HepG2 (cell line): ENCODE results near the gene TATDN3. TPM values are rescaled to one million over a fixed set of nuclear protein-coding genes. Genes with fewer than 3 reads are reported as not detected.
A peak's percentile ranks its signal among the peaks of the same experiment; 100 is the strongest.

ENCODE experiments used
- CSRNP2 ChIP-seq: sonication (generic); formaldehyde crosslinking; conservative IDR thresholded peaks from 2 replicates; pipeline ENCODE4 v1.8.0; 2022; ENCODE audit warnings: low read depth, missing genetic modification reagents
- EED ChIP-seq: sonication (generic); formaldehyde crosslinking; IDR thresholded peaks from 2 replicates; pipeline ENCODE4 v1.5.0; 2020; ENCODE audit warnings: mild to moderate bottlenecking, missing genetic modification reagents
- ETV6 ChIP-seq: sonication (generic); formaldehyde crosslinking; conservative IDR thresholded peaks from 2 replicates; pipeline ENCODE4 v1.4.0; 2020; ENCODE audit warnings: missing genetic modification reagents
- GATA4 ChIP-seq: sonication (generic); IDR thresholded peaks from 2 replicates; pipeline ENCODE4 v1.6.1; 2016; ENCODE audit warnings: antibody characterized with exemption, low read depth, borderline replicate concordance
- GPN1 ChIP-seq: sonication (generic); formaldehyde crosslinking; IDR thresholded peaks from 2 replicates; pipeline ENCODE4 v1.5.1; 2020; ENCODE audit warnings: missing genetic modification reagents, borderline replicate concordance
- HNRNPK ChIP-seq: fragments of 200-400 bp; formaldehyde crosslinking; IDR thresholded peaks from 2 replicates; pipeline ENCODE4 v1.6.1; 2018; ENCODE audit warnings: low read length, low read depth, moderate library complexity, mild to moderate bottlenecking; ENCODE audit not compliant: poor library complexity, severe bottlenecking
- MBD4 ChIP-seq: IDR thresholded peaks from 2 replicates; pipeline ENCODE4 v1.6.1; 2012; ENCODE audit warnings: low read length, inconsistent platforms, borderline replicate concordance
- NFIC ChIP-seq: IDR thresholded peaks from 2 replicates; pipeline ENCODE4 v1.6.1; 2012; ENCODE audit warnings: mild to moderate bottlenecking, low read length, inconsistent platforms
- NPAS2 ChIP-seq: sonication (generic); formaldehyde crosslinking; IDR thresholded peaks from 2 replicates; pipeline ENCODE4 v1.8.0; 2022; ENCODE audit warnings: mild to moderate bottlenecking, missing genetic modification reagents, borderline replicate concordance
- NR2C2 ChIP-seq: sonication (generic); formaldehyde crosslinking; IDR thresholded peaks from 2 replicates; pipeline ENCODE4 v1.4.0; 2020; ENCODE audit warnings: missing genetic modification reagents, mild to moderate bottlenecking, moderate library complexity, borderline replicate concordance
- PLRG1 ChIP-seq: fragments of 450-650 bp; conservative IDR thresholded peaks from 2 replicates; pipeline ENCODE4 v1.6.1; 2016
- POLR2G ChIP-seq: fragments of 200-400 bp; formaldehyde crosslinking; IDR thresholded peaks from 2 replicates; pipeline ENCODE4 v1.6.1; 2018; ENCODE audit warnings: mild to moderate bottlenecking, low read depth, low read length, moderate library complexity
- SMAD3 ChIP-seq: sonication (generic); formaldehyde crosslinking; IDR thresholded peaks from 2 replicates; pipeline ENCODE4 v1.4.0; 2020; ENCODE audit warnings: missing genetic modification reagents
- SMAD9 ChIP-seq: sonication (generic); formaldehyde crosslinking; IDR thresholded peaks from 2 replicates; pipeline ENCODE4 v1.5.1; 2020; ENCODE audit warnings: mild to moderate bottlenecking, missing genetic modification reagents
- TARDBP ChIP-seq: sonication (generic); formaldehyde crosslinking; IDR thresholded peaks from 2 replicates; pipeline ENCODE4 v1.8.0; 2022; ENCODE audit warnings: mild to moderate bottlenecking, missing genetic modification reagents
- ZBTB7A ChIP-seq: sonication (generic); formaldehyde crosslinking; IDR thresholded peaks from 2 replicates; pipeline ENCODE4 v1.8.0; 2022; ENCODE audit warnings: mild to moderate bottlenecking, missing genetic modification reagents
- ZNF230 ChIP-seq: sonication (generic); formaldehyde crosslinking; IDR thresholded peaks from 2 replicates; pipeline ENCODE4 v1.4.0; 2020; ENCODE audit warnings: mild to moderate bottlenecking, missing genetic modification reagents
- ZNF235 ChIP-seq: sonication (generic); formaldehyde crosslinking; IDR thresholded peaks from 2 replicates; pipeline ENCODE4 v1.8.1; 2023; ENCODE audit warnings: mild to moderate bottlenecking, missing genetic modification reagents, borderline replicate concordance
- ZNF264 ChIP-seq: sonication (generic); formaldehyde crosslinking; IDR thresholded peaks from 2 replicates; pipeline ENCODE4 v1.4.0; 2020; ENCODE audit warnings: missing genetic modification reagents
- ZNF329 ChIP-seq: sonication (generic); formaldehyde crosslinking; IDR thresholded peaks from 2 replicates; pipeline ENCODE4 v1.9.0; 2021; ENCODE audit warnings: low read depth, mild to moderate bottlenecking, missing genetic modification reagents
- ZNF547 ChIP-seq: sonication (generic); formaldehyde crosslinking; IDR thresholded peaks from 2 replicates; pipeline ENCODE4 v1.5.1; 2020; ENCODE audit warnings: mild to moderate bottlenecking, missing genetic modification reagents
- ZNF562 ChIP-seq: sonication (generic); formaldehyde crosslinking; IDR thresholded peaks from 2 replicates; pipeline ENCODE4 v1.8.0; 2022; ENCODE audit warnings: missing genetic modification reagents, borderline replicate concordance
- ZNF773 ChIP-seq: sonication (generic); formaldehyde crosslinking; IDR thresholded peaks from 2 replicates; pipeline ENCODE4 v1.4.0; 2020; ENCODE audit warnings: missing genetic modification reagents, borderline replicate concordance
- polyA plus RNA-seq, 8 experiments: library from polyadenylated mRNA; depleted of rRNA in 3 of 8; stranded (reverse) in 7 of 8; unstranded in 1 of 8; fragments of >200 nt; fragmentation: Illumina TruSeq in 4 of 8; extraction: Trizol in 4 of 8; gene quantifications; 2 replicates each; pipeline versions ENCODE4 v1.2.1 to v1.2.3, GENCODE V29; 2011 to 2016; ENCODE audit warnings: low read depth in 4 of 8, missing spikeins in 1 of 8, mixed read lengths in 1 of 8; ENCODE audit not compliant: insufficient read depth in 1 of 8
- total RNA-seq, 5 experiments: library from RNA; depleted of rRNA; stranded (reverse); fragments of >200 nt; fragmentation: Illumina TruSeq; extraction: Trizol; gene quantifications; 2 replicates each; pipeline ENCODE4 v1.2.3, GENCODE V29; 2016; ENCODE audit warnings: low read depth in 1 of 5
- TF ChIP-seq, protein P1 (sequence below): sonication (generic); formaldehyde crosslinking; IDR thresholded peaks from 2 replicates; pipeline ENCODE4 v1.8.0; 2022; ENCODE audit warnings: mild to moderate bottlenecking, missing genetic modification reagents, moderate library complexity
- TF ChIP-seq, protein P2 (sequence below): IDR thresholded peaks from 2 replicates; pipeline ENCODE4 v1.6.1; 2016
- TF ChIP-seq, protein P3 (sequence below): sonication (generic); formaldehyde crosslinking; IDR thresholded peaks from 2 replicates; pipeline ENCODE4 v1.4.0; 2020; ENCODE audit warnings: missing genetic modification reagents

The TATDN3 gene
- total and polyA plus RNA-seq, 2 of the 13 experiments (the other 11 are each of a cell fraction or from before 2014, with no cell fraction given), result 7.3 to 8.6 TPM

GRCh38 chr1:212816567-212817278, 25.0 kb downstream of the TATDN3 start (continued):
- TF ChIP-seq ZNF329 (CRISPR knock-in tag), result no peak
- TF ChIP-seq PLRG1, result no peak
- no peak for TF ChIP-seq ZNF773 (CRISPR knock-in tag)
- TF ChIP-seq GATA4, result no peak
- no peak for TF ChIP-seq ZNF230 (CRISPR knock-in tag)
- TF ChIP-seq HNRNPK, result no peak
- no peak for TF ChIP-seq GPN1 (CRISPR knock-in tag)
- no peak for TF ChIP-seq MBD4
- no peak for TF ChIP-seq ETV6
- no peak for TF ChIP-seq POLR2G
- no peak for TF ChIP-seq ZNF235 (CRISPR knock-in tag)
- peak; percentile 69; the same call in 1 of the 2 replicates for TF ChIP-seq SMAD3 (CRISPR knock-in tag)
- TF ChIP-seq ZNF264 (CRISPR knock-in tag), result no peak
- TF ChIP-seq CSRNP2 (CRISPR knock-in tag), result no peak
- no peak for TF ChIP-seq ZBTB7A (CRISPR knock-in tag)
- TF ChIP-seq, protein P1, sequence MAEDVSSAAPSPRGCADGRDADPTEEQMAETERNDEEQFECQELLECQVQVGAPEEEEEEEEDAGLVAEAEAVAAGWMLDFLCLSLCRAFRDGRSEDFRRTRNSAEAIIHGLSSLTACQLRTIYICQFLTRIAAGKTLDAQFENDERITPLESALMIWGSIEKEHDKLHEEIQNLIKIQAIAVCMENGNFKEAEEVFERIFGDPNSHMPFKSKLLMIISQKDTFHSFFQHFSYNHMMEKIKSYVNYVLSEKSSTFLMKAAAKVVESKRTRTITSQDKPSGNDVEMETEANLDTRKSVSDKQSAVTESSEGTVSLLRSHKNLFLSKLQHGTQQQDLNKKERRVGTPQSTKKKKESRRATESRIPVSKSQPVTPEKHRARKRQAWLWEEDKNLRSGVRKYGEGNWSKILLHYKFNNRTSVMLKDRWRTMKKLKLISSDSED, result no peak
- no peak for TF ChIP-seq SMAD9
- peak; percentile 81 for TF ChIP-seq NFIC
- TF ChIP-seq NPAS2 (CRISPR knock-in tag), result no peak
- peak; percentile 53; the same call in 1 of the 2 replicates for TF ChIP-seq NR2C2 (CRISPR knock-in tag)
- TF ChIP-seq, protein P2, sequence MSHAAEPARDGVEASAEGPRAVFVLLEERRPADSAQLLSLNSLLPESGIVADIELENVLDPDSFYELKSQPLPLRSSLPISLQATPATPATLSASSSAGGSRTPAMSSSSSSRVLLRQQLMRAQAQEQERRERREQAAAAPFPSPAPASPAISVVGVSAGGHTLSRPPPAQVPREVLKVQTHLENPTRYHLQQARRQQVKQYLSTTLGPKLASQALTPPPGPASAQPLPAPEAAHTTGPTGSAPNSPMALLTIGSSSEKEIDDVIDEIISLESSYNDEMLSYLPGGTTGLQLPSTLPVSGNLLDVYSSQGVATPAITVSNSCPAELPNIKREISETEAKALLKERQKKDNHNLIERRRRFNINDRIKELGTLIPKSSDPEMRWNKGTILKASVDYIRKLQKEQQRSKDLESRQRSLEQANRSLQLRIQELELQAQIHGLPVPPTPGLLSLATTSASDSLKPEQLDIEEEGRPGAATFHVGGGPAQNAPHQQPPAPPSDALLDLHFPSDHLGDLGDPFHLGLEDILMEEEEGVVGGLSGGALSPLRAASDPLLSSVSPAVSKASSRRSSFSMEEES (CRISPR knock-in tag), result no peak
- TF ChIP-seq, protein P3, sequence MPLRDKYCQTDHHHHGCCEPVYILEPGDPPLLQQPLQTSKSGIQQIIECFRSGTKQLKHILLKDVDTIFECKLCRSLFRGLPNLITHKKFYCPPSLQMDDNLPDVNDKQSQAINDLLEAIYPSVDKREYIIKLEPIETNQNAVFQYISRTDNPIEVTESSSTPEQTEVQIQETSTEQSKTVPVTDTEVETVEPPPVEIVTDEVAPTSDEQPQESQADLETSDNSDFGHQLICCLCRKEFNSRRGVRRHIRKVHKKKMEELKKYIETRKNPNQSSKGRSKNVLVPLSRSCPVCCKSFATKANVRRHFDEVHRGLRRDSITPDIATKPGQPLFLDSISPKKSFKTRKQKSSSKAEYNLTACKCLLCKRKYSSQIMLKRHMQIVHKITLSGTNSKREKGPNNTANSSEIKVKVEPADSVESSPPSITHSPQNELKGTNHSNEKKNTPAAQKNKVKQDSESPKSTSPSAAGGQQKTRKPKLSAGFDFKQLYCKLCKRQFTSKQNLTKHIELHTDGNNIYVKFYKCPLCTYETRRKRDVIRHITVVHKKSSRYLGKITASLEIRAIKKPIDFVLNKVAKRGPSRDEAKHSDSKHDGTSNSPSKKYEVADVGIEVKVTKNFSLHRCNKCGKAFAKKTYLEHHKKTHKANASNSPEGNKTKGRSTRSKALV (CRISPR knock-in tag), result no peak
- no peak for TF ChIP-seq ZNF547 (CRISPR knock-in tag)
- TF ChIP-seq TARDBP (CRISPR knock-in tag), result peak; percentile 57; the same call in 1 of the 2 replicates
- TF ChIP-seq EED (CRISPR knock-in tag), result no peak
- no peak for TF ChIP-seq ZNF562 (CRISPR knock-in tag)
